ENCODE measurements around the gene MRPL24.

The MRPL24 gene

DNA sequence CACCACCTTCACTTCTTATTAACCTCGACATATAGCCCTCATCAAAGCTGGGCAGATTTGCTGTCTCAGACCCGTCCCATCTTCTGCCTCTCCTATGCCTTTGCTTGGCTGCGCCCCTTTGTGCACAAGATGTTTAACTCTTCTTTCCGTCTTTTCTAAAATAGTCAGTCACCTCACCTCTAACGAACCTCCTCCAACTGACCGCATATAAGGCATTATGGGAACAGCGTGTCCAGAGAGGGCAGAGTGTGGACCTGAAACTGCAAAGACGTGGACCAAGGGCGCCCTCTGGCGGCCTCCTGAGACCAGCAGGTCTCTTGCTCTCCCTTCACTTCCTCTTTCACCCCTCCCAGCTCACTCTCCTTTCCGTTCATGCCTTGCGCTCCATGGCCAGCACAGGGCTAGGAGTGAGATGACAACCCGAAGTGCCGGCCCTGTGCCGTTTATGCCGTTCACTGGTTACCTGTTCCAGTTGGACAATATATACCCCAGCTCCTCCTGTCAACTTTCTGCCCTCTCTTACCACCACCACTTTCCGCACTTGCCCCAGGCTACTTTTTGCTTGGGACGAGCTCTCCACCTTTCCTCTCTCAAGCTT lies 15.1 kb downstream of the MRPL24 start:
- TF ChIP-seq, protein P1, sequence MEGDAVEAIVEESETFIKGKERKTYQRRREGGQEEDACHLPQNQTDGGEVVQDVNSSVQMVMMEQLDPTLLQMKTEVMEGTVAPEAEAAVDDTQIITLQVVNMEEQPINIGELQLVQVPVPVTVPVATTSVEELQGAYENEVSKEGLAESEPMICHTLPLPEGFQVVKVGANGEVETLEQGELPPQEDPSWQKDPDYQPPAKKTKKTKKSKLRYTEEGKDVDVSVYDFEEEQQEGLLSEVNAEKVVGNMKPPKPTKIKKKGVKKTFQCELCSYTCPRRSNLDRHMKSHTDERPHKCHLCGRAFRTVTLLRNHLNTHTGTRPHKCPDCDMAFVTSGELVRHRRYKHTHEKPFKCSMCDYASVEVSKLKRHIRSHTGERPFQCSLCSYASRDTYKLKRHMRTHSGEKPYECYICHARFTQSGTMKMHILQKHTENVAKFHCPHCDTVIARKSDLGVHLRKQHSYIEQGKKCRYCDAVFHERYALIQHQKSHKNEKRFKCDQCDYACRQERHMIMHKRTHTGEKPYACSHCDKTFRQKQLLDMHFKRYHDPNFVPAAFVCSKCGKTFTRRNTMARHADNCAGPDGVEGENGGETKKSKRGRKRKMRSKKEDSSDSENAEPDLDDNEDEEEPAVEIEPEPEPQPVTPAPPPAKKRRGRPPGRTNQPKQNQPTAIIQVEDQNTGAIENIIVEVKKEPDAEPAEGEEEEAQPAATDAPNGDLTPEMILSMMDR (IDR thresholded peaks at IDR 0.05; ENCODE audit: insufficient read depth, low read depth, low read length, missing control alignments) = peak; percentile 94
- H3K4me3 ChIP-seq (ENCODE audit: low read length) = peak overlapping the region; percentile 99
- DNase-seq (ENCODE audit: low read depth) = peak; percentile 87

GRCh38 chr1:156721535-156721934 lies 19.4 kb downstream of the MRPL24 start:
- no peak for DNase-seq (ENCODE audit: low read depth)
- no peak overlapping the region for H3K4me3 ChIP-seq (ENCODE audit: low read length)
- TF ChIP-seq, protein P1 (IDR thresholded peaks at IDR 0.05; ENCODE audit: insufficient read depth, low read depth, low read length, missing control alignments) = no peak

GRCh38 chr1:156721131-156721530 lies 19.8 kb downstream of the MRPL24 start:
- no peak overlapping the region for H3K4me3 ChIP-seq (ENCODE audit: low read length)
- DNase-seq (ENCODE audit: low read depth) = no peak
- TF ChIP-seq, protein P1 (IDR thresholded peaks at IDR 0.05; ENCODE audit: insufficient read depth, low read depth, low read length, missing control alignments) = no peak

GRCh38 chr1:156717351-156717750 lies 23.5 kb downstream of the MRPL24 start:
- TF ChIP-seq, protein P1 (IDR thresholded peaks at IDR 0.05; ENCODE audit: insufficient read depth, low read depth, low read length, missing control alignments) = no peak
- no peak for DNase-seq (ENCODE audit: low read depth)
- H3K4me3 ChIP-seq (ENCODE audit: low read length) = no peak overlapping the region

DNA sequence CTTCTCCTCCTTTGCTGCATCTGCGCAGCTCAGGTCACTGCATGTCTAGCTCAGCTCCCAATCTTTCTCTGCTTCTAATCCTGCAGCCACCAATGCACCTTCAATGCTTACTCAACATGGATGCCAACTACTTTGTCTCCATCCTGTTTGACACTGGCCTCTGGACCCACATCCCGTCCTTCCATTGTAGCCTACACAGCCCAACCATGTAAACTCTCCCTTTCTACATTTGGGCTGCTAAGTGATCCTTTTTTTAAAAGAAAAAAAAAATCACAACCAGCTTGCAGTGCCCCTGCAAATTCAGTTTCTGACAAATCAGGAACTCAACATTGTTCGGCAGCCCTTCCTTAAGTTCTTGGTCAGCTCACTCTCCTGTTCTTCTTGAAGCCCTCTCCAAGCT lies 26.1 kb downstream of the MRPL24 start:
- no peak for DNase-seq (ENCODE audit: low read depth)
- TF ChIP-seq, protein P1 (IDR thresholded peaks at IDR 0.05; ENCODE audit: insufficient read depth, low read depth, low read length, missing control alignments) = no peak
- no peak overlapping the region for H3K4me3 ChIP-seq (ENCODE audit: low read length)

DNA sequence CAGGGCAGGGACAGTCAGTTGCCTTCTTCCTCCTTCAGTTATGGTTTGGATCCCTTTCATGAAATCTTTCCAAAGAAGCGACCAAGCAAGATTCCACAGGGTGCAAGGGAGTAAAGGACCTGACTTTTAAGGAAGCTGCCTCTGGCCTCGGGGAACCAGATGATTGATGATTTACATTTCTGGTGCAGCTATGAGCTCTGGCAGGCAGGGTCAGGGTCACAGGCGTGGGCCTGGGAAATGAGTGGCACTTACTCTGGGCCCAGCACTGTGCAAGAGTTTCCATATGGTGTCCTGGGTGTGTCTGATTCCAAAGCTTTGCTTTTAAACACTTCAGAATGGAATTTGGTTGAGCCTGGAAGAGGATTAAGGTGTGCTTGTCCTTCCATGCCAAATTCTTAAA lies 28.3 kb downstream of the MRPL24 start:
- peak; percentile 52 for DNase-seq (ENCODE audit: low read depth)
- no peak overlapping the region for H3K4me3 ChIP-seq (ENCODE audit: low read length)
- TF ChIP-seq, protein P1 (IDR thresholded peaks at IDR 0.05; ENCODE audit: insufficient read depth, low read depth, low read length, missing control alignments) = no peak
